K562 (cell line): ENCODE measurements around the gene PTH2. TPM values are rescaled to one million over a fixed set of nuclear protein-coding genes. Genes with fewer than 3 reads are reported as not detected.

Source experiments
- CREB5 ChIP-seq: fragments of 250-450 bp; sonication (Bioruptor Pico); IDR thresholded peaks from 2 replicates; pipeline ENCODE4 v1.5.0; 2020; ENCODE audit warnings: mild to moderate bottlenecking
- GABPB1 ChIP-seq: sonication (generic); formaldehyde crosslinking; IDR thresholded peaks from 2 replicates; pipeline ENCODE4 v1.8.0; 2022; ENCODE audit warnings: mild to moderate bottlenecking, missing genetic modification reagents
- PHF8 ChIP-seq: fragments of 200-600 bp; sonication (generic); IDR thresholded peaks from 2 replicates; pipeline ENCODE4 v1.6.1; 2012; ENCODE audit warnings: mixed run types, mild to moderate bottlenecking, inconsistent platforms, low read length, moderate library complexity, borderline replicate concordance
- POLR2B ChIP-seq: fragments of 450-650 bp; IDR thresholded peaks from 2 replicates; pipeline ENCODE4 v1.6.1; 2018; ENCODE audit warnings: low read depth; ENCODE audit not compliant: partially characterized antibody
- SREBF1 ChIP-seq: fragments of 150-350 bp; IDR thresholded peaks from 2 replicates; pipeline ENCODE4 v1.6.1; 2014; ENCODE audit warnings: antibody characterized with exemption, low read depth, low read length, borderline replicate concordance
- TCF7L2 ChIP-seq: fragments of 150-350 bp; IDR thresholded peaks from 2 replicates; pipeline ENCODE4 v1.6.1; 2016; ENCODE audit warnings: low read depth, mild to moderate bottlenecking, low read length, moderate library complexity
- ZNF507 ChIP-seq: conservative IDR thresholded peaks from 2 replicates; pipeline ENCODE4 v1.6.1; 2017; ENCODE audit warnings: missing genetic modification characterization, missing compliant biosample characterization
- polyA plus RNA-seq, 8 experiments: library from polyadenylated mRNA; depleted of rRNA in 4 of 8; stranded (reverse) in 5 of 8; unstranded in 3 of 8; fragments of >200 nt; fragmentation: Nextera tagmentation in 2 of 8; fragmentation: Illumina TruSeq in 1 of 8; extraction: Ambion mirVana in 2 of 8; extraction: Trizol in 1 of 8; gene quantifications; 2 replicates each; pipeline versions ENCODE4 v1.2.1 to v1.2.3, GENCODE V29; 2011 to 2014; ENCODE audit warnings: inconsistent platforms in 1 of 8, missing spikeins in 1 of 8
- total RNA-seq, 7 experiments: library from RNA; depleted of rRNA in 6 of 7; stranded (reverse); fragments of >200 nt in 6 of 7; fragmentation: Illumina TruSeq in 2 of 7; extraction: Trizol in 2 of 7; gene quantifications; 2 replicates each; pipeline versions ENCODE4 v1.2.1 to v1.2.3, GENCODE V29; 2011 to 2021; ENCODE audit warnings: low replicate concordance in 1 of 7
- TF ChIP-seq, protein P1 (sequence below): fragments of 450-650 bp; IDR thresholded peaks from 2 replicates; pipeline ENCODE4 v1.6.1; 2016; ENCODE audit warnings: mild to moderate bottlenecking, moderate library complexity
- TF ChIP-seq, protein P2 (sequence below), 2 experiments: fragments of 450-650 bp in 1 of 2; sonication (generic) in 1 of 2; formaldehyde crosslinking; conservative IDR thresholded peaks; 2 replicates each; pipeline versions ENCODE4 v1.4.0 to v1.8.1; 2020 to 2022; ENCODE audit warnings: mild to moderate bottlenecking in 1 of 2, missing genetic modification reagents in 1 of 2
- TF ChIP-seq, protein P3 (sequence below), 2 experiments: fragments of 450-650 bp in 1 of 2; IDR thresholded peaks; 2 replicates each; pipeline ENCODE4 v1.6.1; 2011 to 2017; ENCODE audit warnings: low read depth in 2 of 2, antibody characterized with exemption in 1 of 2, borderline replicate concordance in 1 of 2, low read length in 1 of 2, mild to moderate bottlenecking in 1 of 2, mixed read lengths in 1 of 2; ENCODE audit not compliant: control insufficient read depth in 1 of 2

PTH2 gene
- total and polyA plus RNA-seq, 9 of the 15 experiments (the other 6 are each of a cell fraction or from before 2014, with no cell fraction given) = 1.3 TPM; not detected in 8

DNA sequence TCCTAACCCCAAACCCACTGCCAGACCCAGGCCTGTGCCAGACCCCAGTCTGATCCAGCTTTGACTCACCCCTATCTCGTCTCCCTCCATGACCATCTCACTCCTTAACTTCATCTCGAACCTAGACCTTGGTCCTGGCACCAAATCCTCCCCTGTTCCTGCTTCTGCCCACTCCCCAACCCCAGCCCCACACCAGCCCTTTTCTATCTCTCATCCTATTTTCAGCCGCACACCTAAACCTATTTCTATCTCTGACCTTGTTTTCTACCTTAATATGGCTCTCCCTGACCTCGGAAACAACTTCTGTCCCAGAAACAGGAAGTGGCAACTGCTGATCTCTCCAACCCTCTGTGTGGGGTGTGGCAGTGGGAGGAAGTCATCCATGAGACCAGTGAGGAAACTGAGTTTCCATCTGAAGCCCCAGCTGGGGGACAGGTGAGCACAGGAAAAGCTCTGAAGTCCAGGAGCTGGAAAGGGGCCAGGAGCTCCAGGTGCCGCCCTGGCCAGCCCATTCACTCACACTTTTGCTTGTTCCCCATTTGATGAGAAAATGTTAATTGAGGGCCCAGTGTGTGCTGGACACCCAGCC lies 13.7 kb downstream of the PTH2 start (continued):
- TF ChIP-seq, protein P1, sequence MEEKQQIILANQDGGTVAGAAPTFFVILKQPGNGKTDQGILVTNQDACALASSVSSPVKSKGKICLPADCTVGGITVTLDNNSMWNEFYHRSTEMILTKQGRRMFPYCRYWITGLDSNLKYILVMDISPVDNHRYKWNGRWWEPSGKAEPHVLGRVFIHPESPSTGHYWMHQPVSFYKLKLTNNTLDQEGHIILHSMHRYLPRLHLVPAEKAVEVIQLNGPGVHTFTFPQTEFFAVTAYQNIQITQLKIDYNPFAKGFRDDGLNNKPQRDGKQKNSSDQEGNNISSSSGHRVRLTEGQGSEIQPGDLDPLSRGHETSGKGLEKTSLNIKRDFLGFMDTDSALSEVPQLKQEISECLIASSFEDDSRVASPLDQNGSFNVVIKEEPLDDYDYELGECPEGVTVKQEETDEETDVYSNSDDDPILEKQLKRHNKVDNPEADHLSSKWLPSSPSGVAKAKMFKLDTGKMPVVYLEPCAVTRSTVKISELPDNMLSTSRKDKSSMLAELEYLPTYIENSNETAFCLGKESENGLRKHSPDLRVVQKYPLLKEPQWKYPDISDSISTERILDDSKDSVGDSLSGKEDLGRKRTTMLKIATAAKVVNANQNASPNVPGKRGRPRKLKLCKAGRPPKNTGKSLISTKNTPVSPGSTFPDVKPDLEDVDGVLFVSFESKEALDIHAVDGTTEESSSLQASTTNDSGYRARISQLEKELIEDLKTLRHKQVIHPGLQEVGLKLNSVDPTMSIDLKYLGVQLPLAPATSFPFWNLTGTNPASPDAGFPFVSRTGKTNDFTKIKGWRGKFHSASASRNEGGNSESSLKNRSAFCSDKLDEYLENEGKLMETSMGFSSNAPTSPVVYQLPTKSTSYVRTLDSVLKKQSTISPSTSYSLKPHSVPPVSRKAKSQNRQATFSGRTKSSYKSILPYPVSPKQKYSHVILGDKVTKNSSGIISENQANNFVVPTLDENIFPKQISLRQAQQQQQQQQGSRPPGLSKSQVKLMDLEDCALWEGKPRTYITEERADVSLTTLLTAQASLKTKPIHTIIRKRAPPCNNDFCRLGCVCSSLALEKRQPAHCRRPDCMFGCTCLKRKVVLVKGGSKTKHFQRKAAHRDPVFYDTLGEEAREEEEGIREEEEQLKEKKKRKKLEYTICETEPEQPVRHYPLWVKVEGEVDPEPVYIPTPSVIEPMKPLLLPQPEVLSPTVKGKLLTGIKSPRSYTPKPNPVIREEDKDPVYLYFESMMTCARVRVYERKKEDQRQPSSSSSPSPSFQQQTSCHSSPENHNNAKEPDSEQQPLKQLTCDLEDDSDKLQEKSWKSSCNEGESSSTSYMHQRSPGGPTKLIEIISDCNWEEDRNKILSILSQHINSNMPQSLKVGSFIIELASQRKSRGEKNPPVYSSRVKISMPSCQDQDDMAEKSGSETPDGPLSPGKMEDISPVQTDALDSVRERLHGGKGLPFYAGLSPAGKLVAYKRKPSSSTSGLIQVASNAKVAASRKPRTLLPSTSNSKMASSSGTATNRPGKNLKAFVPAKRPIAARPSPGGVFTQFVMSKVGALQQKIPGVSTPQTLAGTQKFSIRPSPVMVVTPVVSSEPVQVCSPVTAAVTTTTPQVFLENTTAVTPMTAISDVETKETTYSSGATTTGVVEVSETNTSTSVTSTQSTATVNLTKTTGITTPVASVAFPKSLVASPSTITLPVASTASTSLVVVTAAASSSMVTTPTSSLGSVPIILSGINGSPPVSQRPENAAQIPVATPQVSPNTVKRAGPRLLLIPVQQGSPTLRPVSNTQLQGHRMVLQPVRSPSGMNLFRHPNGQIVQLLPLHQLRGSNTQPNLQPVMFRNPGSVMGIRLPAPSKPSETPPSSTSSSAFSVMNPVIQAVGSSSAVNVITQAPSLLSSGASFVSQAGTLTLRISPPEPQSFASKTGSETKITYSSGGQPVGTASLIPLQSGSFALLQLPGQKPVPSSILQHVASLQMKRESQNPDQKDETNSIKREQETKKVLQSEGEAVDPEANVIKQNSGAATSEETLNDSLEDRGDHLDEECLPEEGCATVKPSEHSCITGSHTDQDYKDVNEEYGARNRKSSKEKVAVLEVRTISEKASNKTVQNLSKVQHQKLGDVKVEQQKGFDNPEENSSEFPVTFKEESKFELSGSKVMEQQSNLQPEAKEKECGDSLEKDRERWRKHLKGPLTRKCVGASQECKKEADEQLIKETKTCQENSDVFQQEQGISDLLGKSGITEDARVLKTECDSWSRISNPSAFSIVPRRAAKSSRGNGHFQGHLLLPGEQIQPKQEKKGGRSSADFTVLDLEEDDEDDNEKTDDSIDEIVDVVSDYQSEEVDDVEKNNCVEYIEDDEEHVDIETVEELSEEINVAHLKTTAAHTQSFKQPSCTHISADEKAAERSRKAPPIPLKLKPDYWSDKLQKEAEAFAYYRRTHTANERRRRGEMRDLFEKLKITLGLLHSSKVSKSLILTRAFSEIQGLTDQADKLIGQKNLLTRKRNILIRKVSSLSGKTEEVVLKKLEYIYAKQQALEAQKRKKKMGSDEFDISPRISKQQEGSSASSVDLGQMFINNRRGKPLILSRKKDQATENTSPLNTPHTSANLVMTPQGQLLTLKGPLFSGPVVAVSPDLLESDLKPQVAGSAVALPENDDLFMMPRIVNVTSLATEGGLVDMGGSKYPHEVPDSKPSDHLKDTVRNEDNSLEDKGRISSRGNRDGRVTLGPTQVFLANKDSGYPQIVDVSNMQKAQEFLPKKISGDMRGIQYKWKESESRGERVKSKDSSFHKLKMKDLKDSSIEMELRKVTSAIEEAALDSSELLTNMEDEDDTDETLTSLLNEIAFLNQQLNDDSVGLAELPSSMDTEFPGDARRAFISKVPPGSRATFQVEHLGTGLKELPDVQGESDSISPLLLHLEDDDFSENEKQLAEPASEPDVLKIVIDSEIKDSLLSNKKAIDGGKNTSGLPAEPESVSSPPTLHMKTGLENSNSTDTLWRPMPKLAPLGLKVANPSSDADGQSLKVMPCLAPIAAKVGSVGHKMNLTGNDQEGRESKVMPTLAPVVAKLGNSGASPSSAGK = no peak
- TF ChIP-seq ZNF507 (tag) (no peak), SREBF1 (no peak), PHF8 (no peak), CREB5 (CRISPR knock-in tag) (no peak), TCF7L2 (no peak), POLR2B (no peak), GABPB1 (CRISPR knock-in tag) (peak; percentile 29; the same call in 1 of the 2 replicates)
- TF ChIP-seq, protein P2, sequence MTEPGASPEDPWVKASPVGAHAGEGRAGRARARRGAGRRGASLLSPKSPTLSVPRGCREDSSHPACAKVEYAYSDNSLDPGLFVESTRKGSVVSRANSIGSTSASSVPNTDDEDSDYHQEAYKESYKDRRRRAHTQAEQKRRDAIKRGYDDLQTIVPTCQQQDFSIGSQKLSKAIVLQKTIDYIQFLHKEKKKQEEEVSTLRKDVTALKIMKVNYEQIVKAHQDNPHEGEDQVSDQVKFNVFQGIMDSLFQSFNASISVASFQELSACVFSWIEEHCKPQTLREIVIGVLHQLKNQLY (CRISPR knock-in tag; conservative IDR thresholded peaks at IDR 0.05) = no peak
- TF ChIP-seq, protein P3, sequence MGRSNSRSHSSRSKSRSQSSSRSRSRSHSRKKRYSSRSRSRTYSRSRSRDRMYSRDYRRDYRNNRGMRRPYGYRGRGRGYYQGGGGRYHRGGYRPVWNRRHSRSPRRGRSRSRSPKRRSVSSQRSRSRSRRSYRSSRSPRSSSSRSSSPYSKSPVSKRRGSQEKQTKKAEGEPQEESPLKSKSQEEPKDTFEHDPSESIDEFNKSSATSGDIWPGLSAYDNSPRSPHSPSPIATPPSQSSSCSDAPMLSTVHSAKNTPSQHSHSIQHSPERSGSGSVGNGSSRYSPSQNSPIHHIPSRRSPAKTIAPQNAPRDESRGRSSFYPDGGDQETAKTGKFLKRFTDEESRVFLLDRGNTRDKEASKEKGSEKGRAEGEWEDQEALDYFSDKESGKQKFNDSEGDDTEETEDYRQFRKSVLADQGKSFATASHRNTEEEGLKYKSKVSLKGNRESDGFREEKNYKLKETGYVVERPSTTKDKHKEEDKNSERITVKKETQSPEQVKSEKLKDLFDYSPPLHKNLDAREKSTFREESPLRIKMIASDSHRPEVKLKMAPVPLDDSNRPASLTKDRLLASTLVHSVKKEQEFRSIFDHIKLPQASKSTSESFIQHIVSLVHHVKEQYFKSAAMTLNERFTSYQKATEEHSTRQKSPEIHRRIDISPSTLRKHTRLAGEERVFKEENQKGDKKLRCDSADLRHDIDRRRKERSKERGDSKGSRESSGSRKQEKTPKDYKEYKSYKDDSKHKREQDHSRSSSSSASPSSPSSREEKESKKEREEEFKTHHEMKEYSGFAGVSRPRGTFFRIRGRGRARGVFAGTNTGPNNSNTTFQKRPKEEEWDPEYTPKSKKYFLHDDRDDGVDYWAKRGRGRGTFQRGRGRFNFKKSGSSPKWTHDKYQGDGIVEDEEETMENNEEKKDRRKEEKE (IDR thresholded peaks at IDR 0.05; ENCODE audit: borderline replicate concordance in 1 of 2, control insufficient read depth in 1 of 2, low read depth in 2 of 2, low read length in 1 of 2) = no peak
